22Rv1 (cell line): ENCODE measurements around the gene ZNF841.
A peak's percentile ranks its signal among the peaks of the same experiment; 100 is the strongest.
"Not testable (repeated sequence)": the region's sequence is repeated elsewhere in the genome, so short reads cannot be mapped to it uniquely, and the experiment has no call there.

Experiments
- H3K27ac ChIP-seq: fragments of 450-650 bp; 2 replicates; pipeline ENCODE4 v1.5.1; 2017
- CTCF ChIP-seq: fragments of 450-650 bp; IDR thresholded peaks from 2 replicates; pipeline ENCODE4 v1.5.1; 2017; ENCODE audit warnings: mild to moderate bottlenecking
- ZFX ChIP-seq: fragments of 450-650 bp; IDR thresholded peaks from 2 replicates; pipeline ENCODE4 v1.6.1; 2017; ENCODE audit warnings: antibody characterized with exemption, borderline replicate concordance

Gene ZNF841

DNA sequence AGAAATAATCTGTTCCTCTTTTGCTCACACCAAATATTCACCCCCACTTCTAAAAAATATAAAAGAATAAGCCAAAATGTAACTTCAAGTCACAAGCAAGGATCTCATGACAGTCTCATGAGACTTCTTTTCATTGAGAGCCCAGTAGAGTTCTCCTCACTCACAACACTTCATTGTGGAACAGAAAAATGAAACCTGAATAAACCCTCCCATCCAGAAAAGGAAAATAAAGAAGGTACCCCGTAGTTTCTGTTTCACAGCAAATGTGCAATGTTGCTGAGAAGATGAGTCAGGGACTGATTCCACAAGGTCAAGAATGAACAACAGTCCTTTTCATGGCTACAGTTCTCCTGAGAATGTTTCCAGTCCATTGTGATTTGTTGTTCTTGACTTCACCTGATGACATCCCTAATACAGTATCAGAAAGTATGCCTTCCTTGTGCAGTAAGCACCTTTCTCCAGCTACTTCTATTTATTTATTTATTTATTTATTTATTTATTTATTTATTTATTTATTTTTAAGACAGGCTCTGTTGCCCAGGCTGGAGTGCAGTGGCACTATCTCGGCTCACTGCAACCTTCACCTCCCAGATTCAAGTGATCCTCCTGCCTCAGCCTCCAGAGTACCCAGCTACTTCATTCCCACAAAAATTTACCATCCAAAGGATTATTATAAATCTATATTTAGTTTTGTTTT is 6.4 kb upstream of the ZNF841 start:
- TF ChIP-seq ZFX: no peak
- TF ChIP-seq CTCF: no peak
- no peak overlapping the region for H3K27ac ChIP-seq

GRCh38 chr19:52099497-52100138 is 4.1 kb upstream of the ZNF841 start:
- H3K27ac ChIP-seq: no peak overlapping the region
- TF ChIP-seq CTCF: no peak
- TF ChIP-seq ZFX: no peak

DNA sequence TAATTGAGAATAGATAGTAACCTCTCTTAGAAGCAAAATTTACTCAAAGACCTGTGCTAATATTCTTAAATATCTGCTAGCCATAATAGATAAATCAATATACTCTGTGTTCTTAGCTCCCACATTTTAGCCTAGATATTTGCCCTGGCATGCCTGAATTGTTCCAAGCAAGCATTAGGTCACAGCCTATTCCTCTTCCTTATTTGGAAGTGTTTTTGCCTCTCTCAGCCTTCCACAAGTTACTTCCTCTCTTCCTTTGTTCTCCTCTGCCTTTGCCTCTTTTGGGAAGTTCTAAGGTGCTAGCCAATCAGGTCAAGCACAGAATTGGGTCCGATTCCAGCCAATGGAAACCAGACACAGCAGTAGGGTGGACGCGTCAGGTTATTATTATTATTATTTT is 851 bp upstream of the ZNF841 start:
- H3K27ac ChIP-seq: not testable (repeated sequence)

- H3K27ac ChIP-seq: peak overlapping the region; percentile 74; the same call in 1 of the 2 replicates
- TF ChIP-seq ZFX (no peak), CTCF (no peak)
Measured at GRCh38 chr19:52094526-52095130, 937 bp downstream of the ZNF841 start.

DNA sequence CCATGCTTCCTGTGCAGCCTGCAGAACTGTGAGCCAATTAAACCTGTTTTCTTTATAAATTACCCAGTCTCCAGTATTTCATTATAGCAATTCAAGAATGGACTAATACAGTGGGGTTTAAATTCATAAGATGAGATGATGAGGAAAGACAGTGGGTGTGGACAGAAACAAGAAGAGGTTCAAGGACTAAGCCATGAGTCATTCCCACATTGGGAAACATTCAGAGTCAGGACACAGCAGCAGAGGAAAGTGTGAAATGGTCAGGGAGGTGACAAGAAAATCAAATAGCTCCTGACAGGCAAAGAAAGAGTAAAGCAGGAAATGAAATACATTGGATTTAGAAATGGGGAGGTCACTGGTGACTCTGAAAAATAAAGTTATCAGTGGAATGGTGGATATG is 9.1 kb downstream of the ZNF841 start:
- TF ChIP-seq ZFX (no peak), CTCF (no peak)
- no peak overlapping the region for H3K27ac ChIP-seq

DNA sequence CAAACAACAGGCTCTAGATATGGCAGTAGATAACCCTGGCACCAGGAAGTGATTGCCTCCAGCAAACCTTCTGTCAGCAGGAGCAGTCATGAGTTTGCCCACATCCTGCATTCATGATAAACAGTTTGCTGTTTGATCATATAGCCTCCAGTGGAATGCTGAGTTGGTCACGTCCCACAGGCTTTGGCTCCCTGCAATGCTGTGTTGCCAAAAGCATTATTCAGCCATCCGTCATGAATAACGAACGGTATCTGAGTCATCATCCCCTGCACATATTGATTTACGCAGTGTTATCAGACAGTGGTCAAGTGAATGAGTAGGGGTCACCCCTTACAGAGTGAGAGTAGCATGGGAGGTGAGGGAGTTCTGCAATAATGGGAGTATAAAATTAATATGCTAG is 25.1 kb downstream of the ZNF841 start:
- no peak overlapping the region for H3K27ac ChIP-seq
- no peak for TF ChIP-seq CTCF
- TF ChIP-seq ZFX: no peak

GRCh38 chr19:52069653-52070052 is 25.9 kb downstream of the ZNF841 start:
- TF ChIP-seq CTCF (no peak), ZFX (no peak)
- H3K27ac ChIP-seq: no peak overlapping the region
